Measurements from ENCODE around the gene STEAP3. TPM values are rescaled to one million over a fixed set of nuclear protein-coding genes. Genes with fewer than 3 reads are reported as not detected.

STEAP3 gene
- total RNA-seq, 1 experiment from 2014 or later: 71.3 TPM

- DNase-seq (ENCODE audit: low spot score): no peak
These were observed 23.5 kb downstream of the STEAP3 start for GRCh38 chr2:119246884-119247843.

GRCh38 chr2:119247844-119248271, 24.2 kb downstream of the STEAP3 start:
- no peak for DNase-seq (ENCODE audit: low spot score)

GRCh38 chr2:119248311-119248710, 24.7 kb downstream of the STEAP3 start:
- peak; percentile 60 for DNase-seq (ENCODE audit: low spot score)

GRCh38 chr2:119248751-119249150, 25.1 kb downstream of the STEAP3 start:
- DNase-seq (ENCODE audit: low spot score): no peak

GRCh38 chr2:119249311-119249710, 25.7 kb downstream of the STEAP3 start:
- DNase-seq (ENCODE audit: low spot score): no peak

- DNase-seq (ENCODE audit: low spot score): no peak
These were observed 26.5 kb downstream of the STEAP3 start for GRCh38 chr2:119249855-119250717.

- no peak for DNase-seq (ENCODE audit: low spot score)
These were observed 27.2 kb downstream of the STEAP3 start for GRCh38 chr2:119250718-119251290.

- no peak for DNase-seq (ENCODE audit: low spot score)
These were observed 28.0 kb downstream of the STEAP3 start for GRCh38 chr2:119251652-119252051.

- DNase-seq (ENCODE audit: low spot score): peak; percentile 99
These were observed 28.8 kb downstream of the STEAP3 start for GRCh38 chr2:119252186-119253113.

GRCh38 chr2:119253114-119253702, 29.6 kb downstream of the STEAP3 start:
- DNase-seq (ENCODE audit: low spot score): peak; percentile 59

GRCh38 chr2:119253760-119254600, 30.3 kb downstream of the STEAP3 start:
- no peak for DNase-seq (ENCODE audit: low spot score)

- DNase-seq (ENCODE audit: low spot score): no peak
These were observed 31.0 kb downstream of the STEAP3 start for GRCh38 chr2:119254601-119255080.

GRCh38 chr2:119255760-119256581, 32.3 kb downstream of the STEAP3 start:
- DNase-seq (ENCODE audit: low spot score): peak; percentile 97

- DNase-seq (ENCODE audit: low spot score): no peak
These were observed 32.9 kb downstream of the STEAP3 start for GRCh38 chr2:119256582-119256921.

- DNase-seq (ENCODE audit: low spot score): no peak
These were observed 33.6 kb downstream of the STEAP3 start for GRCh38 chr2:119257198-119257597.

- no peak for DNase-seq (ENCODE audit: low spot score)
These were observed 35.7 kb downstream of the STEAP3 start for GRCh38 chr2:119259296-119259860.

GRCh38 chr2:119260646-119261492, 37.2 kb downstream of the STEAP3 start:
- DNase-seq (ENCODE audit: low spot score): peak; percentile 35

Data from A172 (cell line).